ENCODE data around the gene PCED1A. TPM values are rescaled to one million over a fixed set of nuclear protein-coding genes. Genes with fewer than 3 reads are reported as not detected.

Gene PCED1A
- total and polyA plus RNA-seq, 2 of the 13 experiments (the other 11 are each of a cell fraction or from before 2014, with no cell fraction given): 40.1 to 84.2 TPM

GRCh38 chr20:2872459-2873009 lies 32.1 kb upstream of the PCED1A start (continued):
- TF ChIP-seq, protein P1, sequence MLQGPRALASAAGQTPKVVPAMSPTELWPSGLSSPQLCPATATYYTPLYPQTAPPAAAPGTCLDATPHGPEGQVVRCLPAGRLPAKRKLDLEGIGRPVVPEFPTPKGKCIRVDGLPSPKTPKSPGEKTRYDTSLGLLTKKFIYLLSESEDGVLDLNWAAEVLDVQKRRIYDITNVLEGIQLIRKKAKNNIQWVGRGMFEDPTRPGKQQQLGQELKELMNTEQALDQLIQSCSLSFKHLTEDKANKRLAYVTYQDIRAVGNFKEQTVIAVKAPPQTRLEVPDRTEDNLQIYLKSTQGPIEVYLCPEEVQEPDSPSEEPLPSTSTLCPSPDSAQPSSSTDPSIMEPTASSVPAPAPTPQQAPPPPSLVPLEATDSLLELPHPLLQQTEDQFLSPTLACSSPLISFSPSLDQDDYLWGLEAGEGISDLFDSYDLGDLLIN (CRISPR knock-in tag; IDR thresholded peaks at IDR 0.05; ENCODE audit: borderline replicate concordance): 0 out of 2 replicates have a peak, but pooled peaks have one; percentile 42
- TF ChIP-seq CREM (IDR thresholded peaks at IDR 0.05): no peak
- no peak for TF ChIP-seq CREM (CRISPR knock-in tag; IDR thresholded peaks at IDR 0.05)
- peak; percentile 26; the same call in 1 of the 2 replicates for TF ChIP-seq HDAC2 (CRISPR knock-in tag; IDR thresholded peaks at IDR 0.05)
- TF ChIP-seq ZNF576 (CRISPR knock-in tag; IDR thresholded peaks at IDR 0.05): 0 out of 2 replicates have a peak, but pooled peaks have one; percentile 75
- no peak for TF ChIP-seq REPIN1 (CRISPR knock-in tag; IDR thresholded peaks at IDR 0.05; ENCODE audit: borderline replicate concordance, low read depth)
- TF ChIP-seq, protein P2, sequence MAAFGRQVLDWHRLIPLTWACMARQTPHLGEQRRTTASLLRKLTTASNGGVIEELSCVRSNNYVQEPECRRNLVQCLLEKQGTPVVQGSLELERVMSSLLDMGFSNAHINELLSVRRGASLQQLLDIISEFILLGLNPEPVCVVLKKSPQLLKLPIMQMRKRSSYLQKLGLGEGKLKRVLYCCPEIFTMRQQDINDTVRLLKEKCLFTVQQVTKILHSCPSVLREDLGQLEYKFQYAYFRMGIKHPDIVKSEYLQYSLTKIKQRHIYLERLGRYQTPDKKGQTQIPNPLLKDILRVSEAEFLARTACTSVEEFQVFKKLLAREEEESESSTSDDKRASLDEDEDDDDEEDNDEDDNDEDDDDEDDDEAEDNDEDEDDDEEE (CRISPR knock-in tag; IDR thresholded peaks at IDR 0.05): no peak; the same call in 1 of the 2 replicates
- TF ChIP-seq ZBTB7A (CRISPR knock-in tag; IDR thresholded peaks at IDR 0.05): peak; percentile 67; the same call in 1 of the 2 replicates
- no peak for TF ChIP-seq ZNF367 (CRISPR knock-in tag; IDR thresholded peaks at IDR 0.05; ENCODE audit: borderline replicate concordance)
- TF ChIP-seq ZNF280D (CRISPR knock-in tag; IDR thresholded peaks at IDR 0.05): peak; percentile 93; the same call in 1 of the 2 replicates
- TF ChIP-seq NFIC (IDR thresholded peaks at IDR 0.05; ENCODE audit: low read length): no peak
- no peak for TF ChIP-seq ZMAT5 (CRISPR knock-in tag; IDR thresholded peaks at IDR 0.05; ENCODE audit: borderline replicate concordance, low read depth)
- peak; percentile 4; the same call in 1 of the 2 replicates for TF ChIP-seq TBX2 (CRISPR knock-in tag; IDR thresholded peaks at IDR 0.05; ENCODE audit: borderline replicate concordance)
- TF ChIP-seq, protein P3, sequence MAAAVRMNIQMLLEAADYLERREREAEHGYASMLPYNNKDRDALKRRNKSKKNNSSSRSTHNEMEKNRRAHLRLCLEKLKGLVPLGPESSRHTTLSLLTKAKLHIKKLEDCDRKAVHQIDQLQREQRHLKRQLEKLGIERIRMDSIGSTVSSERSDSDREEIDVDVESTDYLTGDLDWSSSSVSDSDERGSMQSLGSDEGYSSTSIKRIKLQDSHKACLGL (CRISPR knock-in tag; IDR thresholded peaks at IDR 0.05): peak; percentile 89
- 0 out of 2 replicates have a peak, but pooled peaks have one; percentile 12 for TF ChIP-seq ZMYM4 (CRISPR knock-in tag; IDR thresholded peaks at IDR 0.05)
- TF ChIP-seq BORCS8-MEF2B (CRISPR knock-in tag; IDR thresholded peaks at IDR 0.05): peak; percentile 91; the same call in 1 of the 2 replicates
- TF ChIP-seq HOXA3 (CRISPR knock-in tag; IDR thresholded peaks at IDR 0.05): peak; percentile 79
- peak; percentile 66 to 98 for TF ChIP-seq HMGXB4 (CRISPR knock-in tag; IDR thresholded peaks at IDR 0.05; ENCODE audit: borderline replicate concordance in 1 of 2, low read depth in 1 of 2)
- peak; percentile 83 for TF ChIP-seq NR0B2 (CRISPR knock-in tag; IDR thresholded peaks at IDR 0.05)
- 0 out of 2 replicates have a peak, but pooled peaks have one; percentile 25 for TF ChIP-seq ZKSCAN8 (CRISPR knock-in tag; IDR thresholded peaks at IDR 0.05; ENCODE audit: borderline replicate concordance)

Data from HepG2 (cell line).